Measurements from ENCODE around the gene CDH3. TPM values are rescaled to one million over a fixed set of nuclear protein-coding genes. Genes with fewer than 3 reads are reported as not detected.
A peak's percentile ranks its signal among the peaks of the same experiment; 100 is the strongest.

CDH3 gene
- total and polyA plus RNA-seq, 2 of the 8 experiments (the other 6 are each of a cell fraction or from before 2014, with no cell fraction given) = 146 to 171 TPM

- no peaks in the 10 kb centered on the region for H3K9me3 ChIP-seq (ENCODE audit: insufficient read depth in 2 of 2, low read depth in 1 of 2, low read length in 1 of 2)
- H3K27me3 ChIP-seq (replicated peaks in 1 of 4; ENCODE audit: control insufficient read depth in 3 of 4, extremely low read depth in 1 of 4, insufficient read depth in 3 of 4, low read length in 3 of 4) = no peaks in the 10 kb centered on the region
- no peak overlapping the region for H2BK20ac ChIP-seq (ENCODE audit: low read length)
- H3K23ac ChIP-seq (ENCODE audit: insufficient read length) = no peak overlapping the region
- H3K56ac ChIP-seq (replicated peaks; ENCODE audit: insufficient read length, low read depth, low read length) = no peak overlapping the region
- peaks cover 0 to 41% of the 10 kb centered on the region in 2 experiments; a peak in 2 of 4 replicates for H3K79me2 ChIP-seq (ENCODE audit: control insufficient read depth in 1 of 2, insufficient read depth in 2 of 2, low read length in 2 of 2)
- H2BK120ac ChIP-seq (replicated peaks; ENCODE audit: low read depth, low read length) = no peak overlapping the region
- no peak overlapping the region for H4K91ac ChIP-seq (replicated peaks; ENCODE audit: insufficient read length, low read length)
- ChIA-PET POLR2A (ENCODE audit: partially characterized antibody) (interaction anchor here (0.6 to 4.7 kb wide), 21 partner anchors 8 to 100 kb away, joined by 3 to 65 read pairs (median 5); no protein-coding TSS in a partner anchor), CTCF (ENCODE audit: partially characterized antibody) (interaction anchor here (0.6 to 2.3 kb wide), 12 partner anchors 8 to 1349 kb away, joined by 3 to 9 read pairs (median 4); no protein-coding TSS in a partner anchor)
- H3K23me2 ChIP-seq (ENCODE audit: low read depth, low read length) = peaks cover 8% of the 10 kb centered on the region; the same call in 1 of the 2 replicates
- DNase-seq (ENCODE audit: low read depth in 1 of 2, low spot score in 2 of 2) (no peak), FAIRE-seq (no peak)
- peak overlapping the region in 1 of 4 experiments; percentile 90; a peak in 1 of 8 replicates for H3K4me3 ChIP-seq (ENCODE audit: extremely low read depth in 1 of 4, insufficient read depth in 2 of 4, low read depth in 3 of 4, low read length in 4 of 4)
- H2BK15ac ChIP-seq (ENCODE audit: low read length) = no peak overlapping the region
- H2AFZ ChIP-seq (ENCODE audit: low read length) = no peak overlapping the region
- peaks cover 4% of the 10 kb centered on the region; the same call in 1 of the 2 replicates for H3K79me1 ChIP-seq (ENCODE audit: low read depth, low read length)
- no peak overlapping the region for H4K5ac ChIP-seq (ENCODE audit: insufficient read length, low read depth, low read length)
- peaks cover 0 to 8% (median 3%) of the 10 kb centered on the region in 4 experiments; a peak in 3 of 7 replicates for H3K4me1 ChIP-seq (replicated peaks in 1 of 4; ENCODE audit: control insufficient read depth in 3 of 4, insufficient read depth in 4 of 4, low read length in 3 of 4)
- H2BK12ac ChIP-seq (ENCODE audit: low read depth, low read length) = no peak overlapping the region
- 86% methylated on average over 12 of the region's 12 CpGs; no CpG with 5 or more reads in 1 of the 2 experiments for WGBS, 2 experiments (ENCODE audit: extremely low coverage in 1 of 2, insufficient coverage in 1 of 2, insufficient read length in 1 of 2, insufficient replicate concordance in 2 of 2, low coverage in 1 of 2, low lambda C conversion rate in 2 of 2, missing lambda C conversion rate in 1 of 2)
- H3K4me2 ChIP-seq (ENCODE audit: insufficient read depth in 1 of 2, low read depth in 2 of 2, low read length in 2 of 2) = peak overlapping the region in 1 of 2 experiments; percentile 25; a peak in 1 of 4 replicates
- H3K14ac ChIP-seq (ENCODE audit: insufficient read length) = no peak overlapping the region
- peaks cover 3 to 8% of the 10 kb centered on the region in 2 experiments for H4K20me1 ChIP-seq (replicated peaks in 1 of 2; ENCODE audit: control insufficient read depth in 1 of 2, insufficient read depth in 2 of 2, low read length in 2 of 2)
- H3K18ac ChIP-seq (ENCODE audit: extremely low read depth, low read length) = 0 out of 2 replicates have a peak overlapping the region, but pooled peaks have one; percentile 48
- TF ChIP-seq HDAC2 (IDR thresholded peaks at IDR 0.05; ENCODE audit: borderline replicate concordance in 1 of 2, low read depth in 2 of 2, low read length in 2 of 2) = 0 out of 4 replicates have a peak, but pooled peaks of 1 of the 2 experiments have one; percentile 4
- peak; percentile 32; the same call in 1 of the 2 replicates for TF ChIP-seq KDM1A (IDR thresholded peaks at IDR 0.05; ENCODE audit: borderline replicate concordance, low read length)
- TF ChIP-seq CTCF (IDR thresholded peaks at IDR 0.05; ENCODE audit: control extremely low read depth in 1 of 3, insufficient read depth in 1 of 3, low read depth in 1 of 3, low read length in 3 of 3) = no peak
- H2AK5ac ChIP-seq (ENCODE audit: low read depth, low read length) = no peak overlapping the region
- no peak overlapping the region for H3K27ac ChIP-seq (ENCODE audit: low read depth, low read length)
- H3K4ac ChIP-seq (replicated peaks; ENCODE audit: insufficient read length, low read depth, low read length) = no peak overlapping the region
- no peak overlapping the region for H2BK5ac ChIP-seq (ENCODE audit: low read depth, low read length)
- H3K9ac ChIP-seq (replicated peaks in 1 of 4; ENCODE audit: extremely low read depth in 1 of 4, low read depth in 3 of 4, low read length in 3 of 4) = no peak overlapping the region
- H4K8ac ChIP-seq (ENCODE audit: extremely low read depth, insufficient read depth, low read length) = no peak overlapping the region
- H3K36me3 ChIP-seq (ENCODE audit: control insufficient read depth in 2 of 4, insufficient read depth in 4 of 4, low read length in 3 of 4) = peaks cover 0 to 17% (median 0%) of the 10 kb centered on the region in 4 experiments; a peak in 4 of 8 replicates
Measured at GRCh38 chr16:68736561-68736960, 91.5 kb downstream of the CDH3 start.
